Liver (tissue), 9 donors: ENCODE data around the gene PDZD2. TPM values are rescaled to one million over a fixed set of nuclear protein-coding genes. Genes with fewer than 3 reads are reported as not detected.
"Not testable (repeated sequence)": the region's sequence is repeated elsewhere in the genome, so short reads cannot be mapped to it uniquely, and the experiment has no call there.

Source experiments
- DNase-seq: peaks from one replicate; pipeline ENCODE4 v3.0.0-alpha.2; 2017; ENCODE audit warnings: low spot score
- H3K27ac ChIP-seq, 2 donors: one replicate each; pipeline ENCODE4 v1.7.0; 2013; ENCODE audit warnings: inconsistent platforms in 2 of 2, low read length in 2 of 2, control low read depth in 1 of 2, low read depth in 1 of 2, mild to moderate bottlenecking in 1 of 2
- H3K27me3 ChIP-seq, 4 donors: one replicate each; pipeline versions ENCODE4 v1.6.1 to v1.7.0; 2013; ENCODE audit warnings: low read length in 3 of 4, inconsistent platforms in 1 of 4, mild to moderate bottlenecking in 1 of 4, moderate library complexity in 1 of 4; ENCODE audit not compliant: control insufficient read depth in 4 of 4, insufficient read depth in 4 of 4
- H3K36me3 ChIP-seq, 4 donors: one replicate each; pipeline versions ENCODE4 v1.6.1 to v1.7.0; 2013; ENCODE audit warnings: low read length in 3 of 4, mild to moderate bottlenecking in 3 of 4, low read depth in 1 of 4, moderate library complexity in 1 of 4; ENCODE audit not compliant: control insufficient read depth in 4 of 4, insufficient read depth in 3 of 4
- H3K4me1 ChIP-seq, 4 donors: one replicate each; pipeline versions ENCODE4 v1.6.1 to v1.7.0; 2013; ENCODE audit warnings: low read length in 3 of 4, mild to moderate bottlenecking in 3 of 4, moderate library complexity in 1 of 4; ENCODE audit not compliant: control insufficient read depth in 4 of 4, insufficient read depth in 4 of 4
- H3K4me3 ChIP-seq, 3 donors: one replicate each; pipeline versions ENCODE4 v1.6.1 to v1.7.0; 2013; ENCODE audit warnings: low read length in 3 of 3, control low read depth in 1 of 3, low read depth in 1 of 3, mild to moderate bottlenecking in 1 of 3
- H3K9ac ChIP-seq, 2 donors: one replicate each; pipeline ENCODE4 v1.7.0; 2013; ENCODE audit warnings: low read length in 2 of 2, mild to moderate bottlenecking in 2 of 2, moderate library complexity in 2 of 2, control low read depth in 1 of 2, low read depth in 1 of 2
- H3K9me3 ChIP-seq, 4 donors: one replicate each; pipeline versions ENCODE4 v1.6.1 to v1.7.0; 2013; ENCODE audit warnings: low read length in 3 of 4; ENCODE audit not compliant: control insufficient read depth in 4 of 4
- EGR1 ChIP-seq, 2 donors: IDR thresholded peaks; 2 replicates each; pipeline ENCODE4 v1.6.1; 2016 to 2018; ENCODE audit warnings: antibody characterized with exemption in 2 of 2, low read depth in 2 of 2
- FOXA2 ChIP-seq: IDR thresholded peaks from 2 replicates; pipeline ENCODE4 v1.6.1; 2016; ENCODE audit warnings: antibody characterized with exemption
- GABPA ChIP-seq, 2 donors: IDR thresholded peaks in 1 of 2; conservative IDR thresholded peaks in 1 of 2; 2 replicates each; pipeline ENCODE4 v1.6.1; 2016; ENCODE audit warnings: antibody characterized with exemption in 2 of 2, mild to moderate bottlenecking in 1 of 2, moderate library complexity in 1 of 2
- HNF4A ChIP-seq, 2 donors: conservative IDR thresholded peaks; 2 replicates each; pipeline ENCODE4 v1.6.1; 2016; ENCODE audit warnings: antibody characterized with exemption in 2 of 2, mild to moderate bottlenecking in 2 of 2
- HNF4G ChIP-seq: IDR thresholded peaks from 2 replicates; pipeline ENCODE4 v1.6.1; 2016; ENCODE audit warnings: antibody characterized with exemption
- JUND ChIP-seq, 2 donors: IDR thresholded peaks; 2 replicates each; pipeline ENCODE4 v1.6.1; 2016; ENCODE audit warnings: antibody characterized with exemption in 2 of 2
- REST ChIP-seq: IDR thresholded peaks from 2 replicates; pipeline ENCODE4 v1.6.1; 2016; ENCODE audit warnings: antibody characterized with exemption, mild to moderate bottlenecking
- SP1 ChIP-seq: IDR thresholded peaks from 2 replicates; pipeline ENCODE4 v1.6.1; 2018; ENCODE audit warnings: antibody characterized with exemption, mild to moderate bottlenecking
- TAF1 ChIP-seq: conservative IDR thresholded peaks from 2 replicates; pipeline ENCODE4 v1.6.1; 2016; ENCODE audit warnings: antibody characterized with exemption, mild to moderate bottlenecking
- YY1 ChIP-seq: IDR thresholded peaks from 2 replicates; pipeline ENCODE4 v1.6.1; 2016; ENCODE audit warnings: antibody characterized with exemption, mild to moderate bottlenecking
- WGBS: extraction: QIAGEN DNeasy Blood & Tissue Kit; methylation state at CpG from one replicate; pipeline ENCODE4 v1.1.7; 2013; 5-methylcytosine and 5-hydroxymethylcytosine counted together
- polyA plus RNA-seq, 2 donors: library from polyadenylated mRNA; stranded (reverse) in 1 of 2; unstranded in 1 of 2; fragments of 200-250 nt in 1 of 2; fragments of >200 nt in 1 of 2; fragmentation: Nextera tagmentation in 1 of 2; extraction: Ambion mirVana in 1 of 2; gene quantifications; one replicate each; pipeline versions ENCODE4 v1.2.1 to v1.2.3, GENCODE V29; 2013 to 2015
- total RNA-seq, 2 donors: library from RNA; depleted of rRNA; stranded (reverse); fragments of >200 nt; gene quantifications; one replicate each; pipeline ENCODE4 v1.2.3, GENCODE V29; 2014
- TF ChIP-seq, protein P1 (sequence below): fragments of 150-350 bp; IDR thresholded peaks from 2 replicates; pipeline ENCODE4 v1.5.1; 2017; ENCODE audit warnings: improper control_type of control experiment, low read depth, low read length; ENCODE audit not compliant: missing input control
- donor health status: healthy.
- donor health status: healthy.
- donor health status: healthy.
- donor health status: healthy.
- donor health status: healthy.

Gene PDZD2
- total and polyA plus RNA-seq, 4 donors, result 0.27 to 1.1 (median 0.54) TPM

DNA sequence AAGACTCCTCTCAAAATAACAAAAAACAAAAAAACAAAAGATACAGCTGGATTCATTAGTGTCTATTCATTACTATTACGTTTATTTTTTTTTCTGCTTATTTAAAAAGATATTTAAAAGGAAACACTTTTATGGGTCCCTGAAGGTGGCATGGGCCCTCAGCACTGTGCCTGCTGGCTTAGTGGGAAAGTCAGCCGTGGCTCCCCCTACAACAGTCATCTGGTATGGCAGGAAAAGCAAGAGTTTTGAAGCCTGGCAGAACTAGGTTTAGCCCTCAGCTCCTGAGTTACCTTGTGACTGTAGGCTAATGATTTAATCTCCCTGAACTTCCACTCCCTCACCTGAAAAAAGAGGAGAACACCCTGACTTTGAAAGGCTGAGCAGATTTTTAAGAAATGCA lies 399.6 kb downstream of the PDZD2 start:
- DNase-seq, result no peak
- Histone ChIP-seq H3K36me3 (no peaks in the 10 kb centered on the region), H3K27me3 (no peaks in the 10 kb centered on the region), H3K9me3 (peaks cover 0 to 3% (median 0%) of the 10 kb centered on the region in 4 donors), H3K4me1 (no peaks in the 10 kb centered on the region), H3K27ac (no peak overlapping the region), H3K4me3 (no peak overlapping the region), H3K9ac (no peak overlapping the region)
- TF ChIP-seq EGR1 (IDR thresholded peaks at IDR 0.05; ENCODE audit: low read depth in 2 of 2), result no peak
- TF ChIP-seq HNF4G, result no peak
- no peak for TF ChIP-seq SP1
- no peak for TF ChIP-seq GABPA (IDR thresholded peaks at IDR 0.05 in 1 of 2, conservative IDR thresholded peaks at IDR 0.05 in 1 of 2)
- no peak for TF ChIP-seq JUND (IDR thresholded peaks at IDR 0.05)
- no peak for TF ChIP-seq HNF4A (conservative IDR thresholded peaks at IDR 0.05)
- TF ChIP-seq REST, result no peak
- TF ChIP-seq YY1, result no peak
- TF ChIP-seq FOXA2, result no peak
- TF ChIP-seq, protein P1, sequence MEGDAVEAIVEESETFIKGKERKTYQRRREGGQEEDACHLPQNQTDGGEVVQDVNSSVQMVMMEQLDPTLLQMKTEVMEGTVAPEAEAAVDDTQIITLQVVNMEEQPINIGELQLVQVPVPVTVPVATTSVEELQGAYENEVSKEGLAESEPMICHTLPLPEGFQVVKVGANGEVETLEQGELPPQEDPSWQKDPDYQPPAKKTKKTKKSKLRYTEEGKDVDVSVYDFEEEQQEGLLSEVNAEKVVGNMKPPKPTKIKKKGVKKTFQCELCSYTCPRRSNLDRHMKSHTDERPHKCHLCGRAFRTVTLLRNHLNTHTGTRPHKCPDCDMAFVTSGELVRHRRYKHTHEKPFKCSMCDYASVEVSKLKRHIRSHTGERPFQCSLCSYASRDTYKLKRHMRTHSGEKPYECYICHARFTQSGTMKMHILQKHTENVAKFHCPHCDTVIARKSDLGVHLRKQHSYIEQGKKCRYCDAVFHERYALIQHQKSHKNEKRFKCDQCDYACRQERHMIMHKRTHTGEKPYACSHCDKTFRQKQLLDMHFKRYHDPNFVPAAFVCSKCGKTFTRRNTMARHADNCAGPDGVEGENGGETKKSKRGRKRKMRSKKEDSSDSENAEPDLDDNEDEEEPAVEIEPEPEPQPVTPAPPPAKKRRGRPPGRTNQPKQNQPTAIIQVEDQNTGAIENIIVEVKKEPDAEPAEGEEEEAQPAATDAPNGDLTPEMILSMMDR, result no peak
- TF ChIP-seq TAF1, result no peak
- 90% methylated on average over 2 of the region's 2 CpGs for WGBS

DNA sequence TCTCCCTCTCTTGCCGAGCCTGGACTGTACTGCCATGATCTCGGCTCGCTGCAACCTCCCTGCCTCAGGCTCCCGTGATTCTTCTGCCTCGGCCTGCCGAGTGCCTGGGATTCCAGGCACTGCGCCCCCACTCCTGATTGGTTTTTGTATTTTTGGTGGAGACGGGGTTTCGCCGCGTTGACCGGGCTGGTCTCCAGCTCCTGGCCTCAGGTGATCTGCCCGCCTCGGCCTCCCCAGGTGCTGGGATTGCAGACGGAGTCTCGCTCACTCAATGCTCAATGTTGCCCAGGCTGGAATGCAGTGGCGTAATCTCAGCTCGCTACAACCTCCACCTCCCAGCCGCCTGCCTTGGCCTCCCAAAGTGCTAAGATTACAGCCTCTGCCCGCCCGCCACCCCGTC lies 400.2 kb downstream of the PDZD2 start:
- H3K9ac ChIP-seq, DNase-seq, H3K4me3 ChIP-seq, H3K4me1 ChIP-seq, H3K9me3 ChIP-seq, H3K27ac ChIP-seq, H3K27me3 ChIP-seq, H3K36me3 ChIP-seq: not testable (repeated sequence)
- WGBS, result 97% methylated on average over 22 of the region's 22 CpGs

GRCh38 chr5:32039601-32040000 lies 400.7 kb downstream of the PDZD2 start:
- 91% methylated on average over 26 of the region's 26 CpGs for WGBS
- not testable (repeated sequence) for H3K9ac ChIP-seq

GRCh38 chr5:32040181-32040695 lies 401.3 kb downstream of the PDZD2 start:
- not testable (repeated sequence) for H3K4me3 ChIP-seq, H3K9me3 ChIP-seq, H3K27me3 ChIP-seq, DNase-seq, H3K4me1 ChIP-seq, H3K9ac ChIP-seq, H3K36me3 ChIP-seq, H3K27ac ChIP-seq
- whole genome bisulfite sequencing, result 97% methylated on average over 31 of the region's 31 CpGs

More at GRCh38 chr5:32039601-32040000, 400.7 kb downstream of the PDZD2 start:
- H3K36me3 ChIP-seq, H3K9me3 ChIP-seq, H3K4me3 ChIP-seq, DNase-seq, H3K27ac ChIP-seq, H3K4me1 ChIP-seq, H3K27me3 ChIP-seq: not testable (repeated sequence)
